ENCODE data around the gene TMEM250. TPM values are rescaled to one million over a fixed set of nuclear protein-coding genes. Genes with fewer than 3 reads are reported as not detected.

The TMEM250 gene
- total and polyA plus RNA-seq, 9 of the 15 experiments (the other 6 are each of a cell fraction or from before 2014, with no cell fraction given): 0.32 to 44.6 (median 12.2) TPM

- peak; percentile 80 for TF ChIP-seq ZFX (CRISPR knock-in tag; IDR thresholded peaks at IDR 0.05)
- TF ChIP-seq RNF2 (IDR thresholded peaks at IDR 0.05): no peak
- TF ChIP-seq HLTF (IDR thresholded peaks at IDR 0.05): no peak
- TF ChIP-seq TCF7 (IDR thresholded peaks at IDR 0.05; ENCODE audit: borderline replicate concordance): no peak
- TF ChIP-seq RBM22 (IDR thresholded peaks at IDR 0.05; ENCODE audit: low read depth, low read length, poor library complexity, severe bottlenecking): no peak
- TF ChIP-seq HNRNPUL1 (IDR thresholded peaks at IDR 0.05; ENCODE audit: low read length): no peak
- TF ChIP-seq SIRT6 (IDR thresholded peaks at IDR 0.05; ENCODE audit: low read depth, low read length): no peak
- no peak for TF ChIP-seq ARHGAP35 (IDR thresholded peaks at IDR 0.05; ENCODE audit: partially characterized antibody)
- no peak; the same call in 1 of the 2 replicates for TF ChIP-seq RB1 (IDR thresholded peaks at IDR 0.05; ENCODE audit: low read depth)
- TF ChIP-seq, protein P1, sequence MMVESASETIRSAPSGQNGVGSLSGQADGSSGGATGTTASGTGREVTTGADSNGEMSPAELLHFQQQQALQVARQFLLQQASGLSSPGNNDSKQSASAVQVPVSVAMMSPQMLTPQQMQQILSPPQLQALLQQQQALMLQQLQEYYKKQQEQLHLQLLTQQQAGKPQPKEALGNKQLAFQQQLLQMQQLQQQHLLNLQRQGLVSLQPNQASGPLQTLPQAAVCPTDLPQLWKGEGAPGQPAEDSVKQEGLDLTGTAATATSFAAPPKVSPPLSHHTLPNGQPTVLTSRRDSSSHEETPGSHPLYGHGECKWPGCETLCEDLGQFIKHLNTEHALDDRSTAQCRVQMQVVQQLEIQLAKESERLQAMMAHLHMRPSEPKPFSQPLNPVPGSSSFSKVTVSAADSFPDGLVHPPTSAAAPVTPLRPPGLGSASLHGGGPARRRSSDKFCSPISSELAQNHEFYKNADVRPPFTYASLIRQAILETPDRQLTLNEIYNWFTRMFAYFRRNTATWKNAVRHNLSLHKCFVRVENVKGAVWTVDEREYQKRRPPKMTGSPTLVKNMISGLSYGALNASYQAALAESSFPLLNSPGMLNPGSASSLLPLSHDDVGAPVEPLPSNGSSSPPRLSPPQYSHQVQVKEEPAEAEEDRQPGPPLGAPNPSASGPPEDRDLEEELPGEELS (CRISPR knock-in tag; IDR thresholded peaks at IDR 0.05; ENCODE audit: borderline replicate concordance): no peak
- TF ChIP-seq NR4A1 (CRISPR knock-in tag; IDR thresholded peaks at IDR 0.05): no peak
- TF ChIP-seq NR4A1 (tag; IDR thresholded peaks at IDR 0.05): no peak
- no peak for TF ChIP-seq BCOR (IDR thresholded peaks at IDR 0.05)
- no peak for TF ChIP-seq ARNT (IDR thresholded peaks at IDR 0.05)
- peak; percentile 70; the same call in 1 of the 2 replicates for TF ChIP-seq ZNF12 (CRISPR knock-in tag; IDR thresholded peaks at IDR 0.05)
- TF ChIP-seq NELFE (IDR thresholded peaks at IDR 0.05; ENCODE audit: insufficient read depth, insufficient read length): no peak
- no peak for TF ChIP-seq YBX1 (IDR thresholded peaks at IDR 0.05)
- no peak for TF ChIP-seq POU5F1 (IDR thresholded peaks at IDR 0.05; ENCODE audit: borderline replicate concordance, low read depth, low read length, partially characterized antibody)
- peak; percentile 12; the same call in 1 of the 2 replicates for TF ChIP-seq MYNN (IDR thresholded peaks at IDR 0.05)
- no peak for TF ChIP-seq MYNN (CRISPR knock-in tag; IDR thresholded peaks at IDR 0.05)
- TF ChIP-seq, protein P2, sequence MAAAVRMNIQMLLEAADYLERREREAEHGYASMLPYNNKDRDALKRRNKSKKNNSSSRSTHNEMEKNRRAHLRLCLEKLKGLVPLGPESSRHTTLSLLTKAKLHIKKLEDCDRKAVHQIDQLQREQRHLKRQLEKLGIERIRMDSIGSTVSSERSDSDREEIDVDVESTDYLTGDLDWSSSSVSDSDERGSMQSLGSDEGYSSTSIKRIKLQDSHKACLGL (CRISPR knock-in tag; IDR thresholded peaks at IDR 0.05; ENCODE audit: borderline replicate concordance, poor library complexity, severe bottlenecking): no peak
- TF ChIP-seq, protein P3, sequence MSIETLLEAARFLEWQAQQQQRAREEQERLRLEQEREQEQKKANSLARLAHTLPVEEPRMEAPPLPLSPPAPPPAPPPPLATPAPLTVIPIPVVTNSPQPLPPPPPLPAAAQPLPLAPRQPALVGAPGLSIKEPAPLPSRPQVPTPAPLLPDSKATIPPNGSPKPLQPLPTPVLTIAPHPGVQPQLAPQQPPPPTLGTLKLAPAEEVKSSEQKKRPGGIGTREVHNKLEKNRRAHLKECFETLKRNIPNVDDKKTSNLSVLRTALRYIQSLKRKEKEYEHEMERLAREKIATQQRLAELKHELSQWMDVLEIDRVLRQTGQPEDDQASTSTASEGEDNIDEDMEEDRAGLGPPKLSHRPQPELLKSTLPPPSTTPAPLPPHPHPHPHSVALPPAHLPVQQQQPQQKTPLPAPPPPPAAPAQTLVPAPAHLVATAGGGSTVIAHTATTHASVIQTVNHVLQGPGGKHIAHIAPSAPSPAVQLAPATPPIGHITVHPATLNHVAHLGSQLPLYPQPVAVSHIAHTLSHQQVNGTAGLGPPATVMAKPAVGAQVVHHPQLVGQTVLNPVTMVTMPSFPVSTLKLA (conservative IDR thresholded peaks at IDR 0.05): peak in 1 of 2 experiments; percentile 81; a peak in 3 of 4 replicates
- peak; percentile 71; the same call in 1 of the 2 replicates for TF ChIP-seq ZBTB1 (CRISPR knock-in tag; IDR thresholded peaks at IDR 0.05; ENCODE audit: borderline replicate concordance, low read depth)
- TF ChIP-seq THRA (IDR thresholded peaks at IDR 0.05): no peak
- no peak for TF ChIP-seq MCM5 (IDR thresholded peaks at IDR 0.05; ENCODE audit: low read depth)
Observed at GRCh38 chr9:136093995-136094881, 24.4 kb downstream of the TMEM250 start (continued).
